ENCODE results near the gene TIMMDC1. TPM values are rescaled to one million over a fixed set of nuclear protein-coding genes. Genes with fewer than 3 reads are reported as not detected.

TIMMDC1 gene
- total and polyA plus RNA-seq, 4 donors: 60.5 to 98.9 (median 87.7) TPM

DNA sequence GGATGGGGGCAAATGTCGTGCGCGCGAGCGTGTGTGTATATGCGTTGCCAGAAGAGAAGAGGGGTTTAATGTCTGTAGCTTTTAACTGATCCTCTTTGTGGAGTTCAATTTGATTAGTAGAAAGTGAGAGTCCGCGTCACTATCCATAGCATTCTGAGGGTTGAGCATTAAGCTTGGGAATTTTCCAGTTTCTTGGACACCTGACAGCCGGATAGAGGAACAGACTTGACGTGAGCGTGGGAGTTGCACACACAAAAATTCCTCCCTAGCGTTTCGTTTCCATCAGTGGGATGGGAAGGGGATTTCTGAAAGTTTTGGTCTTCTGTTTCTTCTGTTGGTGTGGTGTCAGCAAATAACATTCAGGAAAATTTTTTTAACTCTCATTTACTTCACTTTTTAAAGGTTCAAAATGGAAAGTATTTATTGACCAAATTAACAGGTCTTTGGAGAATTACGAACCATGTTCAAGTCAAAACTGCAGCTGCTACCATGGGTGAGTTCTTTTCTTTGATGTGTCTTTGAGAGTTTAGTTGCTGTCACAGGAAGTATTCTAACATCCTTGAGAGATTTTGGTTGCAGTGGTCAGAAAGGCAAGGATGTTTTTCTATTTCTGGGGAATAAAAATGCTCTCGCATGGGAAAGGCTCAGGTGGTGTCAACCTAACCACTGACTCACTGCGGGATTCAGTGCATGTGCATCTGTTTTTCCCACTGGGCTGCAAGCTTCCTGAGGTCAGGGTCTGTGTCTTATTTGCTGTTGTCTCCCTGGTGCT, 28.7 kb upstream of the TIMMDC1 start:
- H3K9ac ChIP-seq (ENCODE audit: insufficient read depth in 1 of 2, low read length in 2 of 2): peak overlapping the region; percentile 34 to 56
- no peak for TF ChIP-seq CTCF (IDR thresholded peaks at IDR 0.05; ENCODE audit: control extremely low read depth, extremely low read depth)
- WGBS, 2 donors: 10 to 17% methylated on average over 16 of the region's 16 CpGs
- H3K9me3 ChIP-seq (ENCODE audit: control insufficient read depth in 4 of 4, insufficient read depth in 3 of 4, low read length in 3 of 4): no peaks in the 10 kb centered on the region
- no peak for ATAC-seq (ENCODE audit: insufficient read depth, low FRiP score)
- peaks cover 0 to 12% (median 5%) of the 10 kb centered on the region in 5 donors for H3K4me1 ChIP-seq (ENCODE audit: control insufficient read depth in 5 of 5, insufficient read depth in 5 of 5, low read length in 5 of 5)
- peak overlapping the region; percentile 92 for H3K4me3 ChIP-seq
- H3K36me3 ChIP-seq (ENCODE audit: control insufficient read depth in 4 of 4, insufficient read depth in 4 of 4, low read length in 4 of 4): peaks cover 6 to 9% (median 7%) of the 10 kb centered on the region in 4 donors
- peak in 2 of 3 donors; percentile 41 to 44 for DNase-seq
- no peaks in the 10 kb centered on the region for H3K27me3 ChIP-seq (ENCODE audit: control insufficient read depth in 3 of 3, insufficient read depth in 3 of 3, low read length in 2 of 3)
- H3K27ac ChIP-seq (ENCODE audit: low read depth in 1 of 2, low read length in 1 of 2): peak overlapping the region; percentile 74 to 83

GRCh38 chr3:119470866-119471265, 27.5 kb upstream of the TIMMDC1 start:
- no peaks in the 10 kb centered on the region for H3K9me3 ChIP-seq (ENCODE audit: control insufficient read depth in 4 of 4, insufficient read depth in 3 of 4, low read length in 3 of 4)
- H3K27ac ChIP-seq (ENCODE audit: low read depth in 1 of 2, low read length in 1 of 2): no peak overlapping the region
- WGBS, 2 donors: 94 to 96% methylated on average over 6 of the region's 6 CpGs
- H3K9ac ChIP-seq (ENCODE audit: insufficient read depth in 1 of 2, low read length in 2 of 2): no peak overlapping the region
- no peak for TF ChIP-seq CTCF (IDR thresholded peaks at IDR 0.05; ENCODE audit: control extremely low read depth, extremely low read depth)
- no peak overlapping the region for H3K4me3 ChIP-seq
- ATAC-seq (ENCODE audit: insufficient read depth, low FRiP score) (no peak), DNase-seq (no peak)
- no peaks in the 10 kb centered on the region for H3K27me3 ChIP-seq (ENCODE audit: control insufficient read depth in 3 of 3, insufficient read depth in 3 of 3, low read length in 2 of 3)
- H3K4me1 ChIP-seq (ENCODE audit: control insufficient read depth in 5 of 5, insufficient read depth in 5 of 5, low read length in 5 of 5): peaks cover 0 to 12% (median 5%) of the 10 kb centered on the region in 5 donors
- H3K36me3 ChIP-seq (ENCODE audit: control insufficient read depth in 4 of 4, insufficient read depth in 4 of 4, low read length in 4 of 4): peaks cover 6 to 9% (median 8%) of the 10 kb centered on the region in 4 donors

- Histone ChIP-seq H3K27me3 (ENCODE audit: control insufficient read depth in 3 of 3, insufficient read depth in 3 of 3, low read length in 2 of 3) (no peaks in the 10 kb centered on the region), H3K9ac (ENCODE audit: insufficient read depth in 1 of 2, low read length in 2 of 2) (no peak overlapping the region), H3K36me3 (ENCODE audit: control insufficient read depth in 4 of 4, insufficient read depth in 4 of 4, low read length in 4 of 4) (peaks cover 4 to 25% (median 12%) of the 10 kb centered on the region in 4 donors), H3K27ac (ENCODE audit: low read depth in 1 of 2, low read length in 1 of 2) (no peak overlapping the region), H3K4me3 (no peak overlapping the region), H3K9me3 (ENCODE audit: control insufficient read depth in 4 of 4, insufficient read depth in 3 of 4, low read length in 3 of 4) (no peaks in the 10 kb centered on the region), H3K4me1 (ENCODE audit: control insufficient read depth in 5 of 5, insufficient read depth in 5 of 5, low read length in 5 of 5) (peaks cover 0 to 2% (median 0%) of the 10 kb centered on the region in 5 donors)
- no peak for TF ChIP-seq CTCF (IDR thresholded peaks at IDR 0.05; ENCODE audit: control extremely low read depth, extremely low read depth)
- 93 to 95% methylated on average over 2 of the region's 2 CpGs for WGBS, 2 donors
- ATAC-seq (ENCODE audit: insufficient read depth, low FRiP score) (no peak), DNase-seq (no peak)
These were observed 17.3 kb upstream of the TIMMDC1 start for GRCh38 chr3:119481079-119481478.

Data from lung (tissue), 12 donors.